ENCODE results near the gene BOK.
"Not testable (repeated sequence)": the region's sequence is repeated elsewhere in the genome, so short reads cannot be mapped to it uniquely, and the experiment has no call there.

The BOK gene

GRCh38 chr2:241555711-241556110 is 2.8 kb upstream of the BOK start:
- in situ Hi-C loops (cut with MboI; ENCODE audit: low sequenced_read_pairs) = no loop called here

GRCh38 chr2:241556746-241557145 is 1.8 kb upstream of the BOK start:
- in situ Hi-C loops (cut with MboI; ENCODE audit: low sequenced_read_pairs) = no loop called here

- in situ Hi-C loops (cut with MboI; ENCODE audit: low sequenced_read_pairs) = no loop called here
Observed at GRCh38 chr2:241559323-241560161, 997 bp downstream of the BOK start.

- in situ Hi-C loops (cut with MboI; ENCODE audit: low sequenced_read_pairs) = no loop called here
Observed at GRCh38 chr2:241560162-241560882, 1.8 kb downstream of the BOK start.

GRCh38 chr2:241560883-241561474 is 2.4 kb downstream of the BOK start:
- in situ Hi-C loops (cut with MboI; ENCODE audit: low sequenced_read_pairs) = no loop called here

- in situ Hi-C loops (cut with MboI; ENCODE audit: low sequenced_read_pairs) = no loop called here
Observed at GRCh38 chr2:241561832-241562231, 3.3 kb downstream of the BOK start.

GRCh38 chr2:241562269-241562891 is 3.8 kb downstream of the BOK start:
- in situ Hi-C loops (cut with MboI; ENCODE audit: low sequenced_read_pairs) = no loop called here

- in situ Hi-C loops (cut with MboI; ENCODE audit: low sequenced_read_pairs) = no loop called here
Observed at GRCh38 chr2:241563031-241563507, 4.5 kb downstream of the BOK start.

GRCh38 chr2:241563571-241563980 is 5.0 kb downstream of the BOK start:
- in situ Hi-C loops (cut with MboI; ENCODE audit: low sequenced_read_pairs) = no loop called here

- in situ Hi-C loops (cut with MboI; ENCODE audit: low sequenced_read_pairs) = no loop called here
Observed at GRCh38 chr2:241563981-241564595, 5.5 kb downstream of the BOK start.

GRCh38 chr2:241564596-241565410 is 6.3 kb downstream of the BOK start:
- in situ Hi-C loops (cut with MboI; ENCODE audit: low sequenced_read_pairs) = no loop called here

- in situ Hi-C loops (cut with MboI; ENCODE audit: low sequenced_read_pairs) = no loop called here
Observed at GRCh38 chr2:241565411-241565810, 6.9 kb downstream of the BOK start.

- in situ Hi-C loops (cut with MboI; ENCODE audit: low sequenced_read_pairs) = not testable (repeated sequence)
Observed at GRCh38 chr2:241566021-241566420, 7.5 kb downstream of the BOK start.

- in situ Hi-C loops (cut with MboI; ENCODE audit: low sequenced_read_pairs) = no loop called here
Observed at GRCh38 chr2:241566468-241566867, 7.9 kb downstream of the BOK start.

GRCh38 chr2:241567266-241567665 is 8.7 kb downstream of the BOK start:
- in situ Hi-C loops (cut with MboI; ENCODE audit: low sequenced_read_pairs) = not testable (repeated sequence)

- in situ Hi-C loops (cut with MboI; ENCODE audit: low sequenced_read_pairs) = no loop called here
Observed at GRCh38 chr2:241567776-241568175, 9.2 kb downstream of the BOK start.

- in situ Hi-C loops (cut with MboI; ENCODE audit: low sequenced_read_pairs) = no loop called here
Observed at GRCh38 chr2:241568726-241569125, 10.2 kb downstream of the BOK start.

- in situ Hi-C loops (cut with MboI; ENCODE audit: low sequenced_read_pairs) = no loop called here
Observed at GRCh38 chr2:241569831-241570281, 11.3 kb downstream of the BOK start.

GRCh38 chr2:241570961-241571581 is 12.5 kb downstream of the BOK start:
- in situ Hi-C loops (cut with MboI; ENCODE audit: low sequenced_read_pairs) = no loop called here
